Measurements from ENCODE around the gene ADAM15. TPM values are rescaled to one million over a fixed set of nuclear protein-coding genes. Genes with fewer than 3 reads are reported as not detected.

ADAM15 gene
- total RNA-seq, 2 experiments from 2014 or later: 73.9 to 76.4 TPM

DNA sequence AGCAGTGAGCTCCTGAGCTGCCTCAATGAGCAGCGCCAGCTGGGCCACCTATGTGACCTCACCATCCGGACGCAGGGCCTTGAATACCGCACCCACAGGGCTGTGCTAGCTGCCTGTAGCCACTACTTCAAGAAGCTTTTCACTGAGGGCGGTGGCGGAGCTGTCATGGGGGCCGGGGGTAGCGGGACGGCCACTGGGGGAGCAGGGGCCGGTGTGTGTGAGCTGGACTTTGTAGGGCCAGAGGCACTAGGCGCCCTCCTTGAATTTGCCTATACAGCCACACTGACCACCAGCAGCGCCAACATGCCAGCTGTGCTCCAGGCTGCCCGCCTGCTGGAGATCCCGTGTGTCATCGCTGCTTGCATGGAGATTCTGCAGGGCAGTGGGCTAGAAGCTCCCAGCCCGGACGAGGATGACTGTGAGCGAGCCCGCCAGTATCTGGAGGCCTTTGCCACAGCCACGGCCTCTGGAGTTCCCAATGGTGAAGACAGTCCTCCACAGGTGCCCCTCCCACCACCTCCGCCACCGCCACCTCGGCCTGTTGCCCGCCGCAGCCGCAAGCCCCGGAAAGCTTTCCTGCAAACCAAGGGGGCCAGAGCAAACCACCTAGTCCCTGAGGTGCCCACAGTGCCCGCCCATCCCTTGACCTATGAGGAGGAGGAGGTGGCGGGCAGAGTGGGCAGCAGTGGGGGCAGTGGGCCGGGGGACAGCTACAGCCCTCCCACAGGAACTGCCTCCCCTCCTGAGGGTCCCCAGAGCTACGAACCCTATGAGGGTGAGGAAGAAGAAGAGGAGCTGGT lies 36.2 kb upstream of the ADAM15 start:
- no peak overlapping the region for H3K4me3 Mint-ChIP-seq
- no peaks in the 10 kb centered on the region for H3K27me3 Mint-ChIP-seq
- no peak for DNase-seq
- H3K9me3 Mint-ChIP-seq: no peaks in the 10 kb centered on the region
- peaks cover 68% of the 10 kb centered on the region for H3K36me3 Mint-ChIP-seq (ENCODE audit: low read depth)
- ChIA-PET POLR2A (interaction anchor here (0.7 to 14.7 kb wide), 11 partner anchors 8 to 79 kb away, joined by 3 to 203 read pairs (median 7); partner anchors contain the start of genes FLAD1, LENEP, PBXIP1 and PMVK), CTCF (interaction anchor here (1.0 to 8.1 kb wide), 10 partner anchors 18 to 455 kb away, joined by 4 to 139 read pairs (median 10); partner anchors contain the start of genes ADAM15, FLAD1, LENEP and PBXIP1)
- no peak overlapping the region for H3K27ac Mint-ChIP-seq
- H3K4me1 Mint-ChIP-seq: peaks cover 78% of the 10 kb centered on the region

DNA sequence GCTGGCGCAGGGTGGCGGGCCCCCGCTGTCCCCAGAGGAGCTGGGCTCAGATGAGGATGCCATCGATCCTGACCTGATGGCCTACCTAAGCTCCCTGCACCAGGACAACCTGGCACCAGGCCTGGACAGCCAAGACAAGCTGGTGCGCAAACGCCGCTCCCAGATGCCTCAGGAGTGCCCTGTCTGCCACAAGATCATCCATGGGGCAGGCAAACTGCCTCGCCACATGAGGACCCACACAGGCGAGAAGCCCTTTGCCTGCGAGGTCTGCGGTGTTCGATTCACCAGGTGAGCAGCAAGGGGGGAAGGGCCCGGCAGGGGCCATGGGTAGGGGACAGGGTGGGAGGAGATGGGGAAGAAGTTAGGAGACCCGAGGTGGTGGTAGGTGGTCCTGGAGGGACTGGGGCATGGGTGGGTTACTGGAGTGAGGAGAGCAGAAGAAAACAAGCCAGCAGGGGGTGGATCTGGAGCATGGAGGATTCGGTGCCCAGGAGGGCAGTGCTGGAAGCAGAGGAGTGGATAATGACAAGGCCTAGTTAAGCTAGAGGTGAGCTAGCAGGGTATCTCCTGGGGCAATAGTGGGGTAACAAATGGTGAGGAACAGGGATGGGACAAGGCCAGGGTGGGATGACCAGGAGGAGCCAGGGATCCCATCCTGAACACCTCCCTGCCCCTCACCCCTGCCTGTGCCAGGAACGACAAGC lies 35.4 kb upstream of the ADAM15 start:
- no peak for DNase-seq
- Mint-ChIP-seq H3K4me3 (peak overlapping the region; percentile 46), H3K27me3 (no peaks in the 10 kb centered on the region), H3K9me3 (no peaks in the 10 kb centered on the region), H3K36me3 (ENCODE audit: low read depth) (peaks cover 66% of the 10 kb centered on the region), H3K4me1 (peaks cover 73% of the 10 kb centered on the region), H3K27ac (peak overlapping the region; percentile 83)
- POLR2A ChIA-PET: interaction anchor here (0.7 to 14.7 kb wide), 16 partner anchors 8 to 79 kb away, joined by 3 to 203 read pairs (median 4); partner anchors contain the start of genes CKS1B, FLAD1, LENEP and PBXIP1
- CTCF ChIA-PET: interaction anchor here (1.0 to 8.1 kb wide), 14 partner anchors 10 to 455 kb away, joined by 4 to 139 read pairs (median 16); partner anchors contain the start of genes ADAM15, CKS1B, FLAD1 and LENEP

DNA sequence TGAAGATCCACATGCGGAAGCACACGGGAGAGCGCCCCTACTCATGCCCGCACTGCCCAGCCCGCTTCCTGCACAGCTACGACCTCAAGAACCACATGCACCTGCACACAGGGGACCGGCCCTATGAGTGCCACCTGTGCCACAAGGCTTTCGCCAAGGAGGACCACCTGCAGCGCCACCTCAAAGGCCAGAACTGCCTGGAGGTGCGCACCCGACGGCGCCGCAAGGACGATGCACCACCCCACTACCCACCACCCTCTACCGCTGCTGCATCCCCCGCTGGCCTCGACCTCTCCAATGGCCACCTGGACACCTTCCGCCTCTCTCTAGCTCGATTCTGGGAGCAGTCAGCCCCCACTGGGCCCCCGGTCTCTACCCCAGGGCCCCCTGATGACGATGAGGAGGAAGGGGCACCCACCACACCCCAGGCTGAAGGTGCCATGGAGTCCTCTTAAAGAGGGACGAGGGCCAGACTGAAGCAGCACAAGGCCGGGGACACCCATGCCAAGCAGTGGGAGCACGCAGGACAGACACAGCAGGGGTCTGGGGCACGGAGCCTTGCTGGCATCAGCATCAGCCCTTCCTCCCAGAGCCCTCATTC lies 34.8 kb upstream of the ADAM15 start:
- ChIA-PET CTCF (interaction anchor here (1.3 to 8.1 kb wide), 15 partner anchors 10 to 456 kb away, joined by 3 to 139 read pairs (median 16); partner anchors contain the start of genes ADAM15, CKS1B, FLAD1 and LENEP), POLR2A (interaction anchor here (0.6 to 14.7 kb wide), 15 partner anchors 9 to 69 kb away, joined by 3 to 203 read pairs (median 4); partner anchors contain the start of genes CKS1B, EFNA4, FLAD1 and LENEP)
- DNase-seq: peak; percentile 41
- Mint-ChIP-seq H3K9me3 (no peaks in the 10 kb centered on the region), H3K36me3 (ENCODE audit: low read depth) (peaks cover 61% of the 10 kb centered on the region), H3K4me3 (peak overlapping the region; percentile 46), H3K27me3 (no peaks in the 10 kb centered on the region), H3K4me1 (peaks cover 68% of the 10 kb centered on the region), H3K27ac (peak overlapping the region; percentile 83)

DNA sequence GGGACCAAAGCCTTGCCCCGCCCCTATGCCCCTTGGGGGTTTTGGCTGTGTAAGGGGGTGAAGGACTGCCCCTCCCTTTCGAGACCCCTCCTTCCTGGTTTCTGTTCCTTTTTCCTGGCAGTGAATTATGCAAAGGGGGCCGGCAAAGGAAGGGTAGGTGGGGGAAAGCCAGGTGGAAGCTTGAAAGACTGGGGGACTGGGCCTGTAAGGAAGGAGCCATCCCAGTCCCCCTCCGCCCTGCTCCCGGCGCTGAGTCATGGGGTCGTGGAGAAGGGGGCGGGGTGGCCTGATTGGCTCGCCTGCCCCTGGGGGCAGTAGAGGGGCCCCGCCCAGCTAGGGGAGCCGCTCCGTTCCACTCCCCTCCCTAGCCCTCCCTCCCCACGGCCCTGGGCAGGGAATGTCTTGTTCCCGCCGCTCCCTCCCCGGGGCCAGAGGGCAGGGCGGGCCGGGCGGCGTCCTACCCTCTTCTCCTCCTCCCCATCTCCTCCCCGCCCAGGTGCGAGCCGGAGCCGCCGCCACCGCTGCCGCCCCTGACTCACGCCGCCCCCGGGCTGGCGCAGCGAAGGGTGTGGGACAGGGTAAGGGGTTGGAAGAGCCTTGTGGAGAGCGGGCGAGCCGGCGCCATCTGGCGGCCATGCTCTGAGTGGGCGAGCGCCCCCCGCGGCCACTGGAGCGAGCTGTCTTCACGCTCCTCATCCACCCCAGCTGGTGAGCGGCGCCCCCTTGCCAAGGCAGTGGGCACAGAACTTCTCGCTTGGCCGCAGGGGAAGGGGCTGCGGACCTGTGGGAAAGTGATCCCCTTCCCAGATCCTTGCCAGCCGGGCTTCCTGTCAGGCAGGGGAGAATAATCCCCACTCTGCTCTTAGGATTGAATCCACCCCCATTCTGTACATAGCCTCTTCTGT lies 33.8 kb upstream of the ADAM15 start:
- peak overlapping the region; percentile 26 for H3K27ac Mint-ChIP-seq
- peaks cover 63% of the 10 kb centered on the region for H3K4me1 Mint-ChIP-seq
- H3K4me3 Mint-ChIP-seq: peak overlapping the region; percentile 7
- ChIA-PET POLR2A (interaction anchor here (0.6 to 14.7 kb wide), 13 partner anchors 10 to 80 kb away, joined by 3 to 203 read pairs (median 6); partner anchors contain the start of genes CKS1B, EFNA4, FLAD1 and LENEP), CTCF (interaction anchor here (0.5 to 8.1 kb wide), 25 partner anchors 11 to 457 kb away, joined by 3 to 139 read pairs (median 6); partner anchors contain the start of genes ADAM15, CKS1B, FLAD1 and LENEP)
- peak; percentile 87 for DNase-seq
- no peaks in the 10 kb centered on the region for H3K27me3 Mint-ChIP-seq
- no peaks in the 10 kb centered on the region for H3K9me3 Mint-ChIP-seq
- peaks cover 56% of the 10 kb centered on the region for H3K36me3 Mint-ChIP-seq (ENCODE audit: low read depth)

DNA sequence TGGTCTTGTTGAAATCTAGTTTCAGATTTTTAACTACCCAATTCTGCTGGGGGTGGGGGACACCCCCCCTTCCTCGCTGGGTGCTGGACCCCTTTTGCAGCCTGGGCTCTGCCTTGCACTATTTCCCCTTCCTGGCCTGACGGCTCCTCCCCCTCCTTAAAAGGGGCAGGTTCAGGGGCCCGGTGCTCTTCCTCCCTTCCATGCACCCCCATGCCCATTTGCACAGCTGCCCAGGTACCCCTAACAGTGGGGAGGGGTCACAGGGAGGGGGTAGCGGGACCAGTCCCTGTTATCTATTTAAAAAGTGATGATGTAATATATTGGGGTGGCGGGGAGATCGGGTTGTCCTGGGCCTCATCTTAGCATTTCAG lies 33.2 kb upstream of the ADAM15 start:
- peaks cover 58% of the 10 kb centered on the region for H3K4me1 Mint-ChIP-seq
- no peaks in the 10 kb centered on the region for H3K27me3 Mint-ChIP-seq
- DNase-seq: no peak
- ChIA-PET POLR2A (interaction anchor here (0.8 to 14.7 kb wide), 8 partner anchors 11 to 81 kb away, joined by 3 to 203 read pairs (median 12); partner anchors contain the start of genes CKS1B, FLAD1, LENEP and PBXIP1), CTCF (interaction anchor here (0.5 to 8.1 kb wide), 22 partner anchors 10 to 458 kb away, joined by 3 to 139 read pairs (median 8); partner anchors contain the start of genes ADAM15, CKS1B, FLAD1 and LENEP)
- H3K9me3 Mint-ChIP-seq: no peaks in the 10 kb centered on the region
- peaks cover 50% of the 10 kb centered on the region for H3K36me3 Mint-ChIP-seq (ENCODE audit: low read depth)
- H3K27ac Mint-ChIP-seq: peak overlapping the region; percentile 26
- H3K4me3 Mint-ChIP-seq: no peak overlapping the region

DNA sequence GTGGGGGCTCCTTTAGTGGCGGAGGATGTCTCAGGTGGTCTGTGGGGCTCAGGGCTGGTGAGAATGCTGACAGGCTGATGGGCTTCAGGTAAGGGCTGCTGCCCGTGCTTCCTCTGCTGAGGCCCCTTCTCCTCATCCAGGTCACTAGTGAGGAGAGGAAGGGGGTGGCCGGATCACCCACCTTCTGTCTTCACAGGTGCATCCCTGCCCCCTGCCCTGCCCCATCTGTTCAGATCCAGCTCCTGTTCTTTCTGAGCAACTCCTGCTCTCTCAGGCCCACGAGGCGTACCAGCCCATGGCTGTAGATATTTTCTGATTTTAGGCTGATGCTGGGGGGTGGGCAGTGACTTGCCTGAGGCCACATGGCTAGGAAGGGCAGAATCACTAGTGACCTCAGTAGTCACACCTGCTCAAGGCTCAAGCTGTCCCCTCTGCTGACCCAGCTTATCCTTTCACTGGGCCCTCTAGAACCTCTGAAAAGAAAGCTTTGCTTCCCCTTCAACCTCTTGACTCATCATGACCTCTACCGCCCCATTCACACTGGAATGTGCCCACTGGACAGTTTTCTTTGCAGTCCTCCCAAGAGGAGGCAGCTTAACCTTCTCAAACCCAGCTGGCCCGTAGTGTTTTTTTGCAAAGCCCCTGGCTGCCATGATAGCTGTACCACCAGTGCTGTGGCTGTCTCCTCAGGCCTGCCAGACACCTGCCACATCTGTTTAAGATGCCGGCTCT lies 32.3 kb upstream of the ADAM15 start:
- Mint-ChIP-seq H3K9me3 (no peaks in the 10 kb centered on the region), H3K27ac (no peak overlapping the region), H3K4me3 (no peak overlapping the region), H3K4me1 (peaks cover 50% of the 10 kb centered on the region), H3K27me3 (no peaks in the 10 kb centered on the region), H3K36me3 (ENCODE audit: low read depth) (peaks cover 43% of the 10 kb centered on the region)
- POLR2A ChIA-PET: interaction anchor here (1.0 to 14.7 kb wide), 3 partner anchors 20 to 65 kb away, joined by 3 to 203 read pairs (median 43); partner anchors contain the start of genes FLAD1, LENEP and ZBTB7B
- CTCF ChIA-PET: interaction anchor here (0.6 to 8.1 kb wide), 10 partner anchors 12 to 150 kb away, joined by 3 to 139 read pairs (median 6); partner anchors contain the start of genes CKS1B, FLAD1, LENEP and ZBTB7B
- no peak for DNase-seq

DNA sequence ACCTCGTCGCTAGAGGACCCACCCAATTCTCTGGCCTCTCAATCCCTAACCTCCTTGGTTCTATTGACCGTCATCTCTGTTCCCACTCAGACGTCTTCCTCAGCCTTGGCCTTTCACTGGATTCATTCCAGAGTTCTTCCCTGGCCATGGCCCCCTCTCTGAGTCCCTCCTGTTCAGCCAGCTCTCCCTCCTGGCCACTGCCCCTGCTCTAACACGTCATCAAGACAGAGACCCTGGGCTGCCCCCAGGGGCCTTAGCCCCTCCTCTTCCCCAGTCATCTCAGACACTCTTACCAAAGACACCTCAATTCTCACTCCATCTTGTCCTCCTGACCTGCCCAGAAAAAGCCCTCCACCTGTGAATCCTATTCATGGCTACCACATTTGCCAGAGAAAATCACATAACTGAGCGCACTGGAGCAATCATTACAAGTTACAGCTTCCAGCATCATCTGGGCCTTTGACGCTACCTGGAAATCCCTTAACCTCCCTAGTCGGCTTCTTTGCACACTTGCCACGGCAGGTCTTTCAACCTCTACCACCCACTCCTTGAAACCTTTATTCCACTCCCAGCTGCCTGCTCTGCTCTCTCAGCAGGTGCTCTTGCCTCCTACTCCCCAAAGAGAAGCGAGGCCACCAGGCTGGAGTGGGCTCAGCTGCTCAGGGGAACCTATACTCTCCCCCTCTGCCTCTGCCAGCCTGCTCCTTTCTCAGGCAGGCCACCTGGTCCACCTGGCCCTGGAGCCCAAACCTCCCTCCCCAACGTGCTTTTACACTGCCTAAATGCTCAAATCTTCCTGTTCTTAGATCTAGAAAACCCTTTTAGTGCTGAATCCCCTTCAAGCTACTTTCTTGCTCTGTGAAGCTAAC lies 31.5 kb upstream of the ADAM15 start:
- no peak for DNase-seq
- no peak overlapping the region for H3K27ac Mint-ChIP-seq
- ChIA-PET POLR2A (interaction anchor here (1.0 to 14.7 kb wide), 5 partner anchors 9 to 66 kb away, joined by 3 to 203 read pairs (median 6); partner anchors contain the start of genes CKS1B, FLAD1, LENEP and ZBTB7B), CTCF (interaction anchor here (0.7 to 8.1 kb wide), 9 partner anchors 9 to 66 kb away, joined by 3 to 139 read pairs (median 6); partner anchors contain the start of genes FLAD1, LENEP and ZBTB7B)
- no peaks in the 10 kb centered on the region for H3K9me3 Mint-ChIP-seq
- no peak overlapping the region for H3K4me3 Mint-ChIP-seq
- peaks cover 35% of the 10 kb centered on the region for H3K36me3 Mint-ChIP-seq (ENCODE audit: low read depth)
- peaks cover 41% of the 10 kb centered on the region for H3K4me1 Mint-ChIP-seq
- H3K27me3 Mint-ChIP-seq: no peaks in the 10 kb centered on the region

DNA sequence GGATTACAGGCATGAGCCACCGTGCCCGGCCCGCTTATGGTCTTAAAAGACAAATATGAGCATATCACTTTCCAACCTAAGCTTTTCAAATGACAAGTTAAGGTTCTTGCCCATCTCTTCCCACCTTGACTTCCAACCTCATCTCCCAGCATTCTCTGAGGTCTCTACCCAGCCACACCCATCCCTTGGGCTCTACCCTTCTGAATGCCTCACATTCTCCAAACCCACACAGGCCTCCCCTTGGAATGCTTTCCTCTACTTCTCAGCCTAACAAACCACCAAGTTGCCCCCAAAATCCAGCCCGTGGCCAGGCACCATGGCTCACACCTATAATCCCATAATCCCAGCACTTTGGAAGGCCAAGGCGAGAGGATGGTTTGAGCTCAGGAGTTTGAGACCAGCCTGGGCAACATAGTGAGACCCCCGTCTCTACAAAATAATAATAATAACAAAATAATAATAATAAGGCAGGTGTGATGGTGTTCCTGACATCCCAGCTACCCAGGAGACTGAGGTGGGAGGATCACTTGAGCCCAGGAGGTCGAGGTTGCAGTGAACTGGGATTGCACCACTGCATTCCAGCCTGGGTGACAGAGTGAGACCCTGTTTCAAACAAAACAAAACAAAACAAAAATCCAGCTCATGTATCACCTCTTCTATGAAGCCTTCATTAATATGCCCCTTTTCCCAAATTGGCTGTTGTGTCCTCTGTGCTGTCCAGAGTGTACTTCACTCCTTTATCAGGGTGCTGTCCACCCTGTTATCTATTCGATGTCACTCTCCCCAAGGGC lies 28.8 kb upstream of the ADAM15 start:
- H3K36me3 Mint-ChIP-seq (ENCODE audit: low read depth): peaks cover 20% of the 10 kb centered on the region
- CTCF ChIA-PET: interaction anchor here (0.6 to 2.9 kb wide), 7 partner anchors 8 to 98 kb away, joined by 3 to 11 read pairs (median 3); partner anchors contain the start of gene ADAM15
- no peak overlapping the region for H3K4me3 Mint-ChIP-seq
- POLR2A ChIA-PET: interaction anchor here (0.5 to 1.7 kb wide), 8 partner anchors 8 to 414 kb away, joined by 3 to 5 read pairs (median 3); partner anchors contain the start of gene PYGO2
- peaks cover 18% of the 10 kb centered on the region for H3K4me1 Mint-ChIP-seq
- H3K9me3 Mint-ChIP-seq: no peaks in the 10 kb centered on the region
- no peaks in the 10 kb centered on the region for H3K27me3 Mint-ChIP-seq
- no peak for DNase-seq
- no peak overlapping the region for H3K27ac Mint-ChIP-seq

DNA sequence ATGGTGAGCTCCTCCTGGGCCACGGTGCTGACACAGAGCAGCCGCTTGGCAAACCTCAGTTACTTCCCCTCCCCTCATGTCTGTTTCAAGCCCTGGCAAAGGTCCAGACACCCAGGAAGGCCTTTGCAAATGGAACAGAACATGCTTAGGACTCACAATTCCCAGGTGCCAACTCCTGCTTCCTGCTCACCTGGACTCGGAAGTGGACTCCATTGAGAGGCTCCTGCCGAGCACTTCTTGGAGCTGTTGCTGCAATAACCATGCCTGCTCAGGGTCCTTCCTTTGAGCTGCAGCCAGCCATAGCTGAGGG lies 28.2 kb upstream of the ADAM15 start:
- CTCF ChIA-PET: interaction anchor here (0.6 to 2.9 kb wide), 6 partner anchors 9 to 99 kb away, joined by 3 to 11 read pairs (median 3); partner anchors contain the start of gene ADAM15
- POLR2A ChIA-PET: interaction anchor here (0.5 to 1.7 kb wide), 6 partner anchors 9 to 414 kb away, joined by 3 to 5 read pairs (median 3); partner anchors contain the start of gene PYGO2
- no peaks in the 10 kb centered on the region for H3K9me3 Mint-ChIP-seq
- no peak for DNase-seq
- H3K36me3 Mint-ChIP-seq (ENCODE audit: low read depth): peaks cover 19% of the 10 kb centered on the region
- peaks cover 14% of the 10 kb centered on the region for H3K4me1 Mint-ChIP-seq
- no peaks in the 10 kb centered on the region for H3K27me3 Mint-ChIP-seq
- H3K27ac Mint-ChIP-seq: no peak overlapping the region
- no peak overlapping the region for H3K4me3 Mint-ChIP-seq
